ENCODE measurements around the gene HSPBP1. TPM values are rescaled to one million over a fixed set of nuclear protein-coding genes. Genes with fewer than 3 reads are reported as not detected.

Gene HSPBP1
- total and polyA plus RNA-seq, 2 of the 4 experiments (the other 2 are of a cell fraction): 21.0 to 43.2 TPM

- ATAC-seq (ENCODE audit: low read depth) (peak; percentile 98), DNase-seq (peak; percentile 62)
- H3K36me3 ChIP-seq (ENCODE audit: control insufficient read depth, insufficient read depth, low read length): peaks cover 46% of the 10 kb centered on the region
- no peaks in the 10 kb centered on the region for H4K20me1 ChIP-seq (ENCODE audit: insufficient read depth, low read length)
- no peak overlapping the region for H2BK20ac ChIP-seq (ENCODE audit: low read depth, low read length)
- dilution Hi-C loops (cut with HindIII; ENCODE audit: low sequenced_read_pairs, unreplicated experiment) (no loop called here), intact Hi-C loops (cut with micrococcal nuclease) (loop anchor here (5.0 kb wide), 1 partner anchor 86 kb away; the partner anchor contains the start of gene RPL28), in situ Hi-C loops (cut with MboI; ENCODE audit: low sequenced_read_pairs) (no loop called here)
- ChIA-PET CTCF (interaction anchor here (0.6 to 2.0 kb wide), 8 partner anchors 12 to 116 kb away, joined by 3 to 11 read pairs (median 4); partner anchors contain the start of genes KMT5C and TMEM238), POLR2A (ENCODE audit: unreplicated experiment) (interaction anchor here (1.0 kb wide), 1 partner anchor 104 kb away, joined by 4 read pairs; no protein-coding TSS in a partner anchor)
- H2AK5ac ChIP-seq (ENCODE audit: low read depth, low read length): peak overlapping the region; percentile 96
- peak overlapping the region; percentile 56; the same call in 1 of the 2 replicates for H3K4ac ChIP-seq (ENCODE audit: low read depth, low read length)
- peak; percentile 77 for TF ChIP-seq RAD21 (IDR thresholded peaks at IDR 0.05; ENCODE audit: low read length)
- TF ChIP-seq NFE2L2 (IDR thresholded peaks at IDR 0.05; ENCODE audit: low read depth, low read length): no peak
- TF ChIP-seq MAZ (IDR thresholded peaks at IDR 0.05; ENCODE audit: borderline replicate concordance, low read depth, low read length): peak; percentile 66; the same call in 1 of the 2 replicates
- no peak for TF ChIP-seq MAFK (IDR thresholded peaks at IDR 0.05; ENCODE audit: low read depth, low read length)
- peak; percentile 89 for TF ChIP-seq CTCF (conservative IDR thresholded peaks at IDR 0.05; ENCODE audit: low read depth, low read length)
- peak; percentile 74 for TF ChIP-seq SMC3 (IDR thresholded peaks at IDR 0.05; ENCODE audit: low read depth, low read length)
- no peak overlapping the region for H4K5ac ChIP-seq (ENCODE audit: low read depth, low read length)
- H3K9me3 ChIP-seq (ENCODE audit: control insufficient read depth, insufficient read depth, low read length): no peaks in the 10 kb centered on the region
- no peak overlapping the region for H2BK120ac ChIP-seq (ENCODE audit: low read depth, low read length)
- H2AFZ ChIP-seq (replicated peaks; ENCODE audit: low read length, poor library complexity): peak overlapping the region; percentile 91
- no peak overlapping the region for H2BK15ac ChIP-seq (ENCODE audit: low read depth, low read length)
- no peaks in the 10 kb centered on the region for H3K27me3 ChIP-seq (ENCODE audit: control insufficient read depth, insufficient read depth, low read length)
- peak overlapping the region; percentile 82 for H3K14ac ChIP-seq (replicated peaks; ENCODE audit: low read depth, low read length)
- H3K9ac ChIP-seq (ENCODE audit: low read depth, low read length): no peak overlapping the region; the same call in 1 of the 2 replicates
- H2BK5ac ChIP-seq (ENCODE audit: low read depth, low read length, poor library complexity, severe bottlenecking): no peak overlapping the region
- H4K8ac ChIP-seq (ENCODE audit: low read depth in 2 of 2, low read length in 2 of 2): peak overlapping the region in 1 of 2 experiments; percentile 94; a peak in 2 of 4 replicates
- H3K4me3 ChIP-seq (ENCODE audit: insufficient read depth, low read depth, low read length): no peak overlapping the region
- H3K9me1 ChIP-seq (ENCODE audit: insufficient read depth, low read length): no peaks in the 10 kb centered on the region
- H4K91ac ChIP-seq (ENCODE audit: insufficient read depth, low read depth, low read length): peak overlapping the region; percentile 61; the same call in 1 of the 2 replicates
- no peak overlapping the region for H3K23ac ChIP-seq (ENCODE audit: low read depth, low read length)
- no peaks in the 10 kb centered on the region for H3K4me1 ChIP-seq (ENCODE audit: control insufficient read depth, insufficient read depth, low read length)
- no peaks in the 10 kb centered on the region for H3K79me1 ChIP-seq (ENCODE audit: low read depth in 1 of 2, low read length in 2 of 2)
- H3K27ac ChIP-seq (ENCODE audit: insufficient read depth, low read length): no peak overlapping the region
- H3K56ac ChIP-seq (ENCODE audit: extremely low read depth, insufficient read depth, low read length): no peak overlapping the region
- H3K4me2 ChIP-seq (ENCODE audit: low read depth, low read length): peak overlapping the region; percentile 47; the same call in 1 of the 2 replicates
- H2AK9ac ChIP-seq (replicated peaks; ENCODE audit: low read depth, low read length, poor library complexity): peak overlapping the region; percentile 81
- WGBS, 2 experiments (ENCODE audit: extremely low coverage in 2 of 2, insufficient read length in 1 of 2): 24% methylated on average over 4 of the region's 42 CpGs; no CpG with 5 or more reads in 1 of the 2 experiments
- no peak overlapping the region for H3K18ac ChIP-seq (ENCODE audit: low read depth, low read length)
- no TSS peak for BruUV-seq (replicated peaks)
Measured at GRCh38 chr19:55301459-55302317, 21.8 kb upstream of the HSPBP1 start.
